C4-2B (cell line): ENCODE data around the gene STX2.

Experiments used
- CTCF ChIP-seq: fragments of 450-650 bp; conservative IDR thresholded peaks from 2 replicates; pipeline ENCODE4 v1.5.1; 2017; ENCODE audit warnings: mild to moderate bottlenecking
- ZFX ChIP-seq: fragments of 450-650 bp; IDR thresholded peaks from 2 replicates; pipeline ENCODE4 v1.6.1; 2017

- TF ChIP-seq CTCF (no peak), ZFX (no peak)
Measured at GRCh38 chr12:130788515-130788914, 50.5 kb downstream of the STX2 start.
